ENCODE results near the gene GALNT13.

GALNT13 gene

DNA sequence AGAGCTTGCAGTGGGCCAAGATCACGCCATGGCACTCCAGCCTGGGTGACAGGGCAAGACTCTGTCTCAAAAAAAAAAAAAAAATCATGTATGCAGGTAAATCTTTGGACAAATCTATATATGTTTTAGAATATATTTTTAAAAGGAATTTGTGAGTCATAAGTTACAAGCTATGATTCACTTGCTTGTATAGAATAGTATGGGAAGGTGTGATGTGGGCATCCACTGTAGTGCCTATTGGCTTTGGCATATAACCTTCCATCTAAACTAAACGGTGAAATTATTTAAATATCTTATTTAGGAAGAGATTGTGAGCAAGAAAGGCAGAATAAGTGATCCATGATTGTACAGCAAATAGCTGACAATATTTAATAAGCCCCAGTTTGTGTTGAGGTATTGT, 261.1 kb downstream of the GALNT13 start:
- H3K4me3 ChIP-seq (ENCODE audit: low read length, poor library complexity, severe bottlenecking): no peak overlapping the region
- H3K4me1 ChIP-seq (ENCODE audit: insufficient read depth, low read length, poor library complexity, severe bottlenecking): no peaks in the 10 kb centered on the region
- H3K9me2 ChIP-seq (replicated peaks; ENCODE audit: low read depth, low read length): no peaks in the 10 kb centered on the region
- H3K9ac ChIP-seq (ENCODE audit: low read depth, low read length, poor library complexity, severe bottlenecking): no peak overlapping the region
- no peaks in the 10 kb centered on the region for H3F3A ChIP-seq (ENCODE audit: low read depth)
- no peak overlapping the region for H3K4me2 ChIP-seq (ENCODE audit: low read depth, low read length, poor library complexity, severe bottlenecking)
- H3K79me2 ChIP-seq (ENCODE audit: insufficient read depth, low read length): no peaks in the 10 kb centered on the region
- H3K27me3 ChIP-seq (ENCODE audit: insufficient read depth, low read length, poor library complexity, severe bottlenecking): no peaks in the 10 kb centered on the region
- H3K36me3 ChIP-seq (ENCODE audit: insufficient read depth, low read length): no peaks in the 10 kb centered on the region
- TF ChIP-seq CTCF (conservative IDR thresholded peaks at IDR 0.05; ENCODE audit: low read length): no peak
- TF ChIP-seq EZH2phosphoT487 (IDR thresholded peaks at IDR 0.05; ENCODE audit: borderline replicate concordance): no peak
- H4K20me1 ChIP-seq (ENCODE audit: insufficient read depth, low read length, poor library complexity, severe bottlenecking): no peaks in the 10 kb centered on the region
- H2AFZ ChIP-seq (ENCODE audit: low read length): no peak overlapping the region
- H3K9me3 ChIP-seq (ENCODE audit: insufficient read depth, low read depth, low read length): no peaks in the 10 kb centered on the region

- H2AFZ ChIP-seq (ENCODE audit: low read length): no peak overlapping the region
- no peaks in the 10 kb centered on the region for H3K9me3 ChIP-seq (ENCODE audit: insufficient read depth, low read depth, low read length)
- no peak overlapping the region for H3K4me3 ChIP-seq (ENCODE audit: low read length, poor library complexity, severe bottlenecking)
- H3K4me1 ChIP-seq (ENCODE audit: insufficient read depth, low read length, poor library complexity, severe bottlenecking): no peaks in the 10 kb centered on the region
- no peaks in the 10 kb centered on the region for H3K27me3 ChIP-seq (ENCODE audit: insufficient read depth, low read length, poor library complexity, severe bottlenecking)
- TF ChIP-seq EZH2phosphoT487 (IDR thresholded peaks at IDR 0.05; ENCODE audit: borderline replicate concordance) (no peak), CTCF (conservative IDR thresholded peaks at IDR 0.05; ENCODE audit: low read length) (no peak)
- H3K79me2 ChIP-seq (ENCODE audit: insufficient read depth, low read length): no peaks in the 10 kb centered on the region
- H3K9ac ChIP-seq (ENCODE audit: low read depth, low read length, poor library complexity, severe bottlenecking): no peak overlapping the region
- H3K4me2 ChIP-seq (ENCODE audit: low read depth, low read length, poor library complexity, severe bottlenecking): no peak overlapping the region
- H3K9me2 ChIP-seq (replicated peaks; ENCODE audit: low read depth, low read length): no peaks in the 10 kb centered on the region
- H4K20me1 ChIP-seq (ENCODE audit: insufficient read depth, low read length, poor library complexity, severe bottlenecking): no peaks in the 10 kb centered on the region
- no peaks in the 10 kb centered on the region for H3F3A ChIP-seq (ENCODE audit: low read depth)
- H3K36me3 ChIP-seq (ENCODE audit: insufficient read depth, low read length): no peaks in the 10 kb centered on the region
These were observed 262.1 kb downstream of the GALNT13 start for GRCh38 chr2:154133823-154134222.

DNA sequence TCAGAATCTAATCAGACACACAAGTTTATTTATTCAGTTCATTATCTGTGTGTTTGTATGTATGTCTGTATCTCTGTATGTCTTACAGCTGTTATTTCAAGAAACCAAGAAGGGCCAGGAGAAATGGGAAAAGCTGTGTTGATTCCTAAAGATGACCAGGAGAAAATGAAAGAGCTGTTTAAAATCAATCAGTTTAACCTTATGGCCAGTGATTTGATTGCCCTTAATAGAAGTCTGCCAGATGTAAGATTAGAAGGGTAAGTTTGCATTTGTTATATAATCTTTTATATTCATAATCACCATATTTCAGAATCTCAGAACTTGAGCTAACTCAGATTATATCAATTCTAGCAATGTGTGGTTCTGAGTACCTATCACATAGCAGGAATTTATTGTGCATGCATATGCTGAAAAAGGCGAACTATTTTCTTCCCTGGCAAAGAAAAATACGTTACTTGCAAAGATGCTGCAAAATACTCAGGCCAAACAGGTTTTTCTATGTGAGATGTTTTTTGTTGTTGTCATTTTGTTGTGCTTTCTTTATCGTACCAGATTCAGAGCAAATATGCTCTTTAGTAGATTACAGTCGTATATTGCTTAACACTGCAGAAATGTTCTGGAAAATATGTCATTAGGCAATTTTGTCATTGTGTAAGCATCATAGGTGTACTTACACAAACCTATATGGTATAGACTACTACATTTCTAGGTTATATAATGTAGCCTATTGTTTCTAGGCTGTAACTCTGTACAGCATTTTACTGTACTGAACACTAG, 268.7 kb downstream of the GALNT13 start:
- no peaks in the 10 kb centered on the region for H3F3A ChIP-seq (ENCODE audit: low read depth)
- no peaks in the 10 kb centered on the region for H3K9me2 ChIP-seq (replicated peaks; ENCODE audit: low read depth, low read length)
- H3K4me2 ChIP-seq (ENCODE audit: low read depth, low read length, poor library complexity, severe bottlenecking): no peak overlapping the region
- no peak overlapping the region for H3K9ac ChIP-seq (ENCODE audit: low read depth, low read length, poor library complexity, severe bottlenecking)
- TF ChIP-seq CTCF (conservative IDR thresholded peaks at IDR 0.05; ENCODE audit: low read length) (no peak), EZH2phosphoT487 (IDR thresholded peaks at IDR 0.05; ENCODE audit: borderline replicate concordance) (no peak)
- no peak overlapping the region for H2AFZ ChIP-seq (ENCODE audit: low read length)
- H3K36me3 ChIP-seq (ENCODE audit: insufficient read depth, low read length): no peaks in the 10 kb centered on the region
- H3K4me1 ChIP-seq (ENCODE audit: insufficient read depth, low read length, poor library complexity, severe bottlenecking): no peaks in the 10 kb centered on the region
- H3K27me3 ChIP-seq (ENCODE audit: insufficient read depth, low read length, poor library complexity, severe bottlenecking): no peaks in the 10 kb centered on the region
- no peaks in the 10 kb centered on the region for H3K79me2 ChIP-seq (ENCODE audit: insufficient read depth, low read length)
- no peaks in the 10 kb centered on the region for H3K9me3 ChIP-seq (ENCODE audit: insufficient read depth, low read depth, low read length)
- H3K4me3 ChIP-seq (ENCODE audit: low read length, poor library complexity, severe bottlenecking): no peak overlapping the region
- no peaks in the 10 kb centered on the region for H4K20me1 ChIP-seq (ENCODE audit: insufficient read depth, low read length, poor library complexity, severe bottlenecking)
